H1 (cell line): ENCODE results near the gene DTD1. TPM values are rescaled to one million over a fixed set of nuclear protein-coding genes. Genes with fewer than 3 reads are reported as not detected.

Experiments
- CTCF ChIA-PET: fragments of 300-600 bp; sonication (Branson Sonifier 250); formaldehyde crosslinking; loops from one replicate; lab custom pipeline; 2021; ENCODE audit not compliant: partially characterized antibody; lab: Charles Lee
- POLR2A ChIA-PET: fragments of 300-600 bp; sonication (Branson Sonifier 250); formaldehyde crosslinking; loops from one replicate; lab custom pipeline; 2021; ENCODE audit warnings: inconsistent platforms; ENCODE audit not compliant: partially characterized antibody; lab: Charles Lee
- DNase-seq, 2 experiments: peaks; one replicate each; pipeline versions ENCODE4 v3.0.0 to v3.0.0-alpha.2; 2010 to 2022; ENCODE audit warnings: low spot score in 2 of 2, low read depth in 1 of 2, mixed read lengths in 1 of 2
- FAIRE-seq: peaks from 2 replicates; lab custom pipeline; 2011; peaks lifted over from hg19 to GRCh38; lab: Jason Lieb, UNC
- H2AFZ ChIP-seq: 2 replicates; pipeline ENCODE4 v1.8.1; 2012; ENCODE audit warnings: low read length, inconsistent platforms
- H2AK5ac ChIP-seq: 2 replicates; pipeline ENCODE4 v1.6.1; 2013; ENCODE audit warnings: low read depth, low read length
- H2BK120ac ChIP-seq: replicated peaks from 2 replicates; pipeline ENCODE3; 2013; ENCODE audit warnings: low read depth, low read length, inconsistent platforms
- H2BK12ac ChIP-seq: 2 replicates; pipeline ENCODE4 v1.6.1; 2013; ENCODE audit warnings: low read depth, low read length
- H2BK15ac ChIP-seq: 2 replicates; pipeline ENCODE4 v1.6.1; 2013; ENCODE audit warnings: low read length
- H2BK20ac ChIP-seq: 2 replicates; pipeline ENCODE4 v1.6.1; 2013; ENCODE audit warnings: low read length
- H2BK5ac ChIP-seq: 2 replicates; pipeline ENCODE4 v1.6.1; 2013; ENCODE audit warnings: low read depth, low read length
- H3K14ac ChIP-seq: 2 replicates; pipeline ENCODE4 v1.6.1; 2013; ENCODE audit warnings: inconsistent platforms; ENCODE audit not compliant: insufficient read length
- H3K18ac ChIP-seq: 2 replicates; pipeline ENCODE4 v1.6.1; 2013; ENCODE audit warnings: low read length; ENCODE audit errors: extremely low read depth
- H3K23ac ChIP-seq: 2 replicates; pipeline ENCODE4 v1.6.1; 2013; ENCODE audit warnings: inconsistent platforms; ENCODE audit not compliant: insufficient read length
- H3K23me2 ChIP-seq: 2 replicates; pipeline ENCODE4 v1.6.1; 2013; ENCODE audit warnings: low read depth, low read length
- H3K27ac ChIP-seq: 2 replicates; pipeline ENCODE4 v1.6.1; 2011; ENCODE audit warnings: low read depth, low read length, inconsistent platforms
- H3K27me3 ChIP-seq, 4 experiments: replicated peaks in 1 of 4; 1 replicate in 1 of 4; 2 replicates in 3 of 4; pipeline versions ENCODE4 v1.6.1 to v1.8.1; 2011 to 2013; ENCODE audit warnings: low read length in 3 of 4, mild to moderate bottlenecking in 3 of 4, inconsistent platforms in 2 of 4, mixed read lengths in 2 of 4, moderate library complexity in 1 of 4; ENCODE audit not compliant: control insufficient read depth in 3 of 4, insufficient read depth in 3 of 4; ENCODE audit errors: extremely low read depth in 1 of 4
- H3K36me3 ChIP-seq, 4 experiments: 2 replicates each; pipeline versions ENCODE4 v1.6.1 to v1.8.1; 2011 to 2013; ENCODE audit warnings: mild to moderate bottlenecking in 4 of 4, low read length in 3 of 4, moderate library complexity in 2 of 4, control low read depth in 1 of 4, inconsistent platforms in 1 of 4; ENCODE audit not compliant: insufficient read depth in 4 of 4, control insufficient read depth in 2 of 4
- H3K4ac ChIP-seq: replicated peaks from 2 replicates; pipeline ENCODE3; 2013; ENCODE audit warnings: low read length, low read depth, mixed read lengths, inconsistent platforms; ENCODE audit not compliant: insufficient read length
- H3K4me1 ChIP-seq, 4 experiments: replicated peaks in 1 of 4; 1 replicate in 1 of 4; 2 replicates in 3 of 4; pipeline versions ENCODE4 v1.6.1 to v1.8.1; 2011 to 2013; ENCODE audit warnings: low read length in 3 of 4, inconsistent platforms in 2 of 4, mixed read lengths in 1 of 4; ENCODE audit not compliant: insufficient read depth in 4 of 4, control insufficient read depth in 3 of 4
- H3K4me2 ChIP-seq, 2 experiments: 2 replicates each; pipeline versions ENCODE4 v1.6.1 to v1.8.1; 2011 to 2013; ENCODE audit warnings: low read depth in 2 of 2, low read length in 2 of 2, control low read depth in 1 of 2, inconsistent platforms in 1 of 2, mild to moderate bottlenecking in 1 of 2; ENCODE audit not compliant: insufficient read depth in 1 of 2
- H3K4me3 ChIP-seq, 4 experiments: fragments of 200-600, 300-600 bp in 1 of 4; sonication (generic), shearing (Covaris generic), sonication (Bioruptor Twin) in 1 of 4; 2 replicates each; pipeline versions ENCODE4 v1.5.1 to v1.8.1; 2011 to 2016; ENCODE audit warnings: low read length in 4 of 4, low read depth in 3 of 4, control low read depth in 2 of 4, inconsistent platforms in 2 of 4, mild to moderate bottlenecking in 2 of 4, mixed read lengths in 1 of 4, moderate library complexity in 1 of 4; ENCODE audit not compliant: insufficient read depth in 2 of 4; ENCODE audit errors: extremely low read depth in 1 of 4
- H3K56ac ChIP-seq: replicated peaks from 2 replicates; pipeline ENCODE3; 2013; ENCODE audit warnings: low read depth, mild to moderate bottlenecking, mixed read lengths, low read length, inconsistent platforms; ENCODE audit not compliant: insufficient read length
- H3K79me1 ChIP-seq: 2 replicates; pipeline ENCODE4 v1.6.1; 2013; ENCODE audit warnings: low read depth, low read length, control low read depth
- H3K79me2 ChIP-seq, 2 experiments: 2 replicates each; pipeline versions ENCODE4 v1.6.1 to v1.8.1; 2012 to 2013; ENCODE audit warnings: low read length in 2 of 2, mild to moderate bottlenecking in 2 of 2, inconsistent platforms in 1 of 2; ENCODE audit not compliant: insufficient read depth in 2 of 2, control insufficient read depth in 1 of 2
- H3K9ac ChIP-seq, 4 experiments: replicated peaks in 1 of 4; 1 replicate in 1 of 4; 2 replicates in 3 of 4; pipeline versions ENCODE4 v1.6.1 to v1.8.1; 2011 to 2013; ENCODE audit warnings: low read depth in 3 of 4, low read length in 3 of 4, control low read depth in 2 of 4, mild to moderate bottlenecking in 2 of 4, moderate library complexity in 2 of 4, inconsistent platforms in 1 of 4; ENCODE audit errors: extremely low read depth in 1 of 4
- H3K9me3 ChIP-seq, 2 experiments: 2 replicates each; pipeline versions ENCODE4 v1.6.1 to v1.8.1; 2012 to 2013; ENCODE audit warnings: mild to moderate bottlenecking in 2 of 2, moderate library complexity in 2 of 2, control low read depth in 1 of 2, inconsistent platforms in 1 of 2, low read depth in 1 of 2, low read length in 1 of 2, mixed read lengths in 1 of 2; ENCODE audit not compliant: insufficient read depth in 2 of 2
- H4K20me1 ChIP-seq, 2 experiments: replicated peaks in 1 of 2; 2 replicates each; pipeline versions ENCODE3 to v1.8.1; 2011 to 2013; ENCODE audit warnings: inconsistent platforms in 2 of 2, low read length in 2 of 2, mild to moderate bottlenecking in 1 of 2; ENCODE audit not compliant: insufficient read depth in 2 of 2, control insufficient read depth in 1 of 2
- H4K5ac ChIP-seq: 2 replicates; pipeline ENCODE4 v1.6.1; 2013; ENCODE audit warnings: low read length, low read depth, mixed read lengths, inconsistent platforms; ENCODE audit not compliant: insufficient read length
- H4K8ac ChIP-seq: 2 replicates; pipeline ENCODE4 v1.8.0; 2013; ENCODE audit warnings: mild to moderate bottlenecking, moderate library complexity, low read length, inconsistent platforms; ENCODE audit not compliant: insufficient read depth; ENCODE audit errors: extremely low read depth
- H4K91ac ChIP-seq: replicated peaks from 2 replicates; pipeline ENCODE3; 2013; ENCODE audit warnings: low read length, mixed read lengths, inconsistent platforms; ENCODE audit not compliant: insufficient read length
- HDAC2 ChIP-seq, 2 experiments: fragments of 300-600 bp in 1 of 2; sonication (generic) in 1 of 2; IDR thresholded peaks; 2 replicates each; pipeline ENCODE4 v1.6.1; 2011 to 2012; ENCODE audit warnings: low read depth in 2 of 2, low read length in 2 of 2, mild to moderate bottlenecking in 2 of 2, moderate library complexity in 2 of 2, borderline replicate concordance in 1 of 2, inconsistent platforms in 1 of 2
- MAFK ChIP-seq: IDR thresholded peaks from 2 replicates; pipeline ENCODE4 v1.6.1; 2012; ENCODE audit warnings: low read depth, mild to moderate bottlenecking, improper control_type of control experiment, low read length
- PHF8 ChIP-seq: fragments of 200-600 bp; sonication (generic); conservative IDR thresholded peaks from 2 replicates; pipeline ENCODE4 v1.7.1; 2012; ENCODE audit warnings: low read depth, mild to moderate bottlenecking, inconsistent platforms, low read length, moderate library complexity
- RAD21 ChIP-seq, 2 experiments: IDR thresholded peaks in 1 of 2; conservative IDR thresholded peaks in 1 of 2; 2 replicates each; pipeline ENCODE4 v1.6.1; 2011; ENCODE audit warnings: low read depth in 2 of 2, low read length in 2 of 2, improper control_type of control experiment in 1 of 2, inconsistent platforms in 1 of 2, mild to moderate bottlenecking in 1 of 2, moderate library complexity in 1 of 2
- RNF2 ChIP-seq: fragments of 200-900, 300-1000 bp; sonication (generic); IDR thresholded peaks from 2 replicates; pipeline ENCODE4 v1.7.1; 2016; ENCODE audit warnings: borderline replicate concordance, low read depth, mild to moderate bottlenecking, antibody characterized with exemption, low read length; ENCODE audit not compliant: poor library complexity, severe bottlenecking; ENCODE audit errors: missing control alignments
- SP1 ChIP-seq: IDR thresholded peaks from 2 replicates; pipeline ENCODE4 v1.6.1; 2011; ENCODE audit warnings: low read depth, low read length
- WGBS, 2 experiments: shearing (Covaris generic) in 1 of 2; methylation state at CpG; one replicate each; pipeline versions ENCODE4 v1.1.6 to v1.1.7; 2013 to 2015; ENCODE audit warnings: low lambda C conversion rate in 2 of 2, mixed read lengths in 2 of 2, inconsistent platforms in 1 of 2, low coverage in 1 of 2, missing lambda C conversion rate in 1 of 2; ENCODE audit not compliant: insufficient replicate concordance in 2 of 2, insufficient coverage in 1 of 2, insufficient read length in 1 of 2; ENCODE audit errors: extremely low coverage in 1 of 2, missing lambda C conversion rate in 1 of 2; 5-methylcytosine and 5-hydroxymethylcytosine counted together
- polyA plus RNA-seq, 7 experiments: library from polyadenylated mRNA; depleted of rRNA in 3 of 7; stranded (reverse) in 5 of 7; unstranded in 2 of 7; fragments of >200 nt in 5 of 7; fragments of 200-250 nt in 2 of 7; gene quantifications; 1 replicate in 5 of 7; 2 replicates in 1 of 7; 4 replicates in 1 of 7; pipeline versions ENCODE4 v1.2.1 to v1.2.3, GENCODE V29; 2011 to 2013; ENCODE audit warnings: missing spikeins in 2 of 7, mixed read lengths in 2 of 7
- total RNA-seq: library from RNA; stranded (reverse); fragmentation: NEBNext Ultra II Directional; extraction: Animal tissue kit (Norgen Biotek cat#: 25700); gene quantifications from 2 replicates; pipeline ENCODE4 v1.2.1, GENCODE V29; 2021

Gene DTD1
- total and polyA plus RNA-seq, 2 of the 8 experiments (the other 6 are each of a cell fraction or from before 2014, with no cell fraction given) = 49.7 to 66.6 TPM

GRCh38 chr20:18650224-18650623 lies 62.4 kb downstream of the DTD1 start:
- no peak for DNase-seq
- WGBS, 2 experiments = 94% methylated on average over 5 of the region's 5 CpGs; no CpG with 5 or more reads in 1 of the 2 experiments
- H2BK120ac ChIP-seq = no peak overlapping the region
- H3K18ac ChIP-seq = no peak overlapping the region
- H3K14ac ChIP-seq = no peak overlapping the region
- H3K4me2 ChIP-seq = no peak overlapping the region
- no peak overlapping the region for H2AK5ac ChIP-seq
- no peaks in the 10 kb centered on the region for H3K79me2 ChIP-seq
- no peak overlapping the region for H2BK5ac ChIP-seq
- H3K27ac ChIP-seq = no peak overlapping the region
- no peak overlapping the region for H2BK12ac ChIP-seq
- no peak overlapping the region for H4K8ac ChIP-seq
- H4K20me1 ChIP-seq = peaks cover 0 to 1% of the 10 kb centered on the region in 2 experiments
- H3K56ac ChIP-seq = no peak overlapping the region
- no peak overlapping the region for H2BK20ac ChIP-seq
- H2AFZ ChIP-seq = no peak overlapping the region
- no peak for TF ChIP-seq RNF2
- TF ChIP-seq HDAC2 (IDR thresholded peaks at IDR 0.05; ENCODE audit: borderline replicate concordance in 1 of 2, low read depth in 2 of 2, low read length in 2 of 2) = no peak
- TF ChIP-seq MAFK = no peak
- TF ChIP-seq PHF8 = no peak
- no peak for TF ChIP-seq SP1
- TF ChIP-seq RAD21 (IDR thresholded peaks at IDR 0.05 in 1 of 2, conservative IDR thresholded peaks at IDR 0.05 in 1 of 2; ENCODE audit: low read depth in 2 of 2, low read length in 2 of 2) = no peak
- peaks cover 2% of the 10 kb centered on the region for H3K79me1 ChIP-seq
- no peaks in the 10 kb centered on the region for H3K23me2 ChIP-seq
- no peak overlapping the region for H4K5ac ChIP-seq
- H3K36me3 ChIP-seq = no peaks in the 10 kb centered on the region
- no peak overlapping the region for H3K23ac ChIP-seq
- H3K4ac ChIP-seq = no peak overlapping the region
- H4K91ac ChIP-seq = no peak overlapping the region
- no peaks in the 10 kb centered on the region for H3K27me3 ChIP-seq
- H3K4me3 ChIP-seq = no peak overlapping the region
- no peaks in the 10 kb centered on the region for H3K9me3 ChIP-seq
- H3K4me1 ChIP-seq = peaks cover 0 to 5% (median under 1%) of the 10 kb centered on the region in 4 experiments; a peak in 3 of 7 replicates
- H2BK15ac ChIP-seq = no peak overlapping the region
- CTCF ChIA-PET = interaction anchor here (0.6 to 2.7 kb wide), 2 partner anchors 10 to 17 kb away, joined by 3 to 18 read pairs; no protein-coding TSS in a partner anchor
- POLR2A ChIA-PET = no interaction called here
- no peak for FAIRE-seq
- no peak overlapping the region for H3K9ac ChIP-seq
